Uterus (tissue), 2 donors: ENCODE data around the gene GIPC3.

Experiments used
- CTCF ChIP-seq, 4 experiments: fragments of 200-600 bp in 2 of 4; fragments of 450-650 bp in 2 of 4; sonication (generic) in 2 of 4; IDR thresholded peaks; one replicate each; pipeline ENCODE4 v1.5.1; 2016 to 2019; ENCODE audit warnings: antibody characterized with exemption in 4 of 4, mild to moderate bottlenecking in 2 of 4, moderate library complexity in 1 of 4
- POLR2A ChIP-seq, 2 donors: fragments of 450-650 bp; IDR thresholded peaks; one replicate each; pipeline ENCODE4 v1.6.1; 2016; ENCODE audit warnings: antibody characterized with exemption in 2 of 2, mild to moderate bottlenecking in 1 of 2, moderate library complexity in 1 of 2

GRCh38 chr19:3535563-3535965, 49.7 kb upstream of the GIPC3 start:
- TF ChIP-seq CTCF (IDR thresholded peaks at IDR 0.05) (no peak), POLR2A (IDR thresholded peaks at IDR 0.05) (no peak)
